Activated T-cell treated with anti-CD3 and anti-CD28 coated beads, Interleukin-2, amount 50 U/mL, for 48 hours (primary cell): ENCODE results near the gene C17orf100.
A peak's percentile ranks its signal among the peaks of the same experiment; 100 is the strongest.
"Not testable (repeated sequence)": the region's sequence is repeated elsewhere in the genome, so short reads cannot be mapped to it uniquely, and the experiment has no call there.

Experiments used
- DNase-seq, 2 experiments: peaks; one replicate each; pipeline ENCODE4 v3.0.0-alpha.2; 2020

Gene C17orf100

GRCh38 chr17:6669479-6670212, 18.1 kb downstream of the C17orf100 start:
- no peak for DNase-seq

DNA sequence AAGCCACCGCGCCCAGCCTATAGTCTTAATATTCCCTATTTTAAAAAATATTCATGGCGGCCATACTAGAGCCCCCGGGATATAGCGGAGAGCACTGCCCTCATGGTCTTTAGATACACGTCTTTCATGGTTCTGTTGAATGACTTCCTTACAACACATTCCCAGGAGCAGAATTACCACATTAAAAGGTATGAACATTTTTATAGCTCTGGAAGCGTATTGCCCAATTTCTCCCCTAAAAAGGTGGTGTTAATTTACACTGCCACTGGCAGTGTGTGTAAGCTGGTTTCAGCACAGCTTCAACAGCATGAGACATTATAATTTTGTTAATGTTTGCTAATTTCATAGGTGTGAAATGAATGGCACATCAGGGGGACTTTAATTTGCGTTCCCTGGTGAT, 19.0 kb downstream of the C17orf100 start:
- DNase-seq, result no peak

- DNase-seq, result no peak
These were observed 19.4 kb downstream of the C17orf100 start for GRCh38 chr17:6670999-6671398.

- DNase-seq, result no peak
These were observed 19.9 kb downstream of the C17orf100 start for GRCh38 chr17:6671431-6671830.

DNA sequence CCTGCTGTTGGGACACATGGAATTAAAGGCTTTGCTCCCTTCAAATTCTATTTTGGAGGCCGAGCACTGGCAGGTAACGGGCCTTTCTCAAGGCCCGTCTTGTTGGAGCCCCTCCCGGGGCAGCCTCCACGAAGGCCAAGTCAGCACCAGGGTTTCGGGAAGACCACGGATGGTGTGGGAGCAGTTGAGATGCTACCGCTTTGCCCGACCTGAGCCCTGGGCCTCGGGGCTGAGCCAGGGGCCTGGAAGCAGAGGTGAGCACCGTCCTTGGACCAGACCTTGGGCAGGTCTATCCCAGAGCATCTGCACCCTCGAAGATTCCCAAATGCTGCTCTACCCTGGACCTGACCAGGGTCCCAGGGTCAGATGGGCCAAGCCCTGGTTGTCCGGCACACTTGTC, 23.0 kb downstream of the C17orf100 start:
- DNase-seq, result no peak

DNA sequence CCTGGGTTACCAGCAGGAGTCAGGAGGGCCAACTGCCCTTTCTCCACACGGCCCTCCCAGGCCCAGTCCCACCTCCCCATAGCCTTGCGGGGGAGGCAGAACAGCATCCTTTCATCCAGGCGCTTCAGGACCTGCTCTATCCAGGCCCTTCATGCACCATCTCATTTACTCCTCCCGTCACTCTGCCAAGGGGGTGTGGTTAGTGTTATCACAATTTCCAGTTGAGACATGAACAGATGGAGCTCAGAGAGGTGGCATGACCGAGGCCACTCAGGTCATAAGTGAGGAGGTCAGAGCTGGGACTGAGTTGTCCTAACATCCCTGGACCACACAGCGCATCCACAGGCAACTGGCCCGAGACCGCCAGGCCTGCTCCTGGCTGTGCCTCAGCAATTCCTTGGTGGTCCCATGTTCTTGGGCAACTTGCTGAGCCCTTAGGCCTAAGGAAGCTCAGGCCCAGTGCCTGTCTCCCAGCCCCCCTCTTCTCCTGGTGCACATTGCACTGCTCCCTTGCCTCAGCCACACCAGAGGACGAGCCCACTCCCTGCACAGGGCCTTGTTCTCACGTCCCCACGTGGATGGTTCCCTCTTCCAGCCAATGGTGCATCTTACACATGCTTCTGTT, 23.8 kb downstream of the C17orf100 start:
- no peak for DNase-seq

GRCh38 chr17:6676802-6677157, 25.2 kb downstream of the C17orf100 start:
- DNase-seq, result no peak

- DNase-seq, result peak; percentile 27 to 32
These were observed 25.7 kb downstream of the C17orf100 start for GRCh38 chr17:6677158-6677831.

- no peak for DNase-seq
These were observed 26.4 kb downstream of the C17orf100 start for GRCh38 chr17:6677946-6678345.

DNA sequence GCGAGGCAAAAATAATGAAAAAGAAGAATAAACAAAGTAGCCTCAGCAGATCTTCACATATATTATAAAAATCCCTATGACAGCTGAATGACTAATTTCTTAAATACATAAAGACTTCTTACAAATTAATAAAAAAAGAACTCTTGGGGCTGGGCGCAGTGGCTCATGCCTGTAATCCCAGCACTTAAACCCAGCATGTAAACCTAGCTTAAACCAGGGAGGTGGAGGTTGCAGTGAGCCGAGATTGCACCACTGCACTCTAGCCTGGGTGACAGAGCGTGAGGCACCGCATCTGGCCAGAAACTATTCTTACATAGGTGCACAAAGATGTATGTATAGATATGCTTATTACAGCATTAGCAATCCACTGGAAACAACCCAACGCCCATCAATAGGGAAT, 27.7 kb downstream of the C17orf100 start:
- no peak for DNase-seq

GRCh38 chr17:6681176-6681575, 29.6 kb downstream of the C17orf100 start:
- DNase-seq, result no peak

GRCh38 chr17:6681671-6682070, 30.1 kb downstream of the C17orf100 start:
- no peak for DNase-seq

DNA sequence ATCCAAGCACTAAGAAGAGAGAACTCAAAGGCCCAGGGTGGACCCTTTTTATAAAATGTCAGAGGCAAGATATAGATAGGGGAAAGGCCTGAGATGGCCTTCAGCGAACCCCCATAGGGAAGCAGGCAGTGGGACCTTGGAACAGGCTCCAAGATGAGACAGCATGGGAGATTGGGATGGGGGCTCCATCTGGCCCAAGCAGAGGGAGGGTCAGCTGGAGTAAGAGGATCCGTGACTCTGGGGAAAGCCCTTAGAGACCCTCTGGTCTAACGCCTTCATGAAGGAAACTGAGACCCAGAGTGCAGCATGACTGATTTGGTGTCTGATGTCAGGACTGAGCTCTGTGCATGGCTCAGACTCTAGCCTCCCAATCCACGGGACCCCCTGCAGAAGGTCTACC, 30.8 kb downstream of the C17orf100 start:
- no peak for DNase-seq

GRCh38 chr17:6683081-6683684, 31.6 kb downstream of the C17orf100 start:
- no peak for DNase-seq

DNA sequence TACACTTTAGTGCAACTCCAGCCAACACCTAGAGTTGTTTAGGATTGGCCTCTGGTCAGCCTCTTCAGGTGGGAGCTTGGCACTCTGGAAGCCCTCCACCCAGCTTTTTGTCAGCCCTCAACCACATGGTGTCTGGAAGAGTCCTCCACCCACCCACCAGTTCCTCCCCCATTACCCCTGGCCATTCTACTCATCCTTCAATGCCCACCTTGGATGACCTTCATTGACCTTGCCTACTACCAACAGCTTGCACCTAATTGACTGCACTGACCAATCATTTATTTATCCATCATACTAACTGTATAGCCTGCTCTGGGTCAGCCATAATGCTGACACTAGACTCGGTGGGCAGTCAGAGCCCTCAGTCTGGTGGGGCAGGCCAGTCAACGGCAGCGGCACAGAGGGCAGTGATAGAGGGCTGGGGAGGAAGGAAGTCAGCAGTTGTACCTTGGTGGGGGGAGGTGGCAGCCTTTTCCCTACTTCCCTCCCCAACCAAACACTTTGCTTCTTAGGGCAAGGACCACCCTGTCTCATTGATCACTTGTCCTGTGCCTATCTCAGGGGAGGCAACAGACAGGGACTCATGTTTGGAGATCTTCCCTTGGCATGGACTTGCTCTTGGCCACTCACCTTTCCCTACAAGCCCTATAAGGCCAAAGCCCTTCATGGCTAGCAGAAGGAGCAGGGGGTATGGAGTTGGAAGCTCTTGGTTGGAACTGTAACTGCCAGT, 32.3 kb downstream of the C17orf100 start:
- DNase-seq, result no peak

- no peak for DNase-seq
These were observed 32.9 kb downstream of the C17orf100 start for GRCh38 chr17:6684460-6684783.

- no peak for DNase-seq
These were observed 33.6 kb downstream of the C17orf100 start for GRCh38 chr17:6684881-6685767.

DNA sequence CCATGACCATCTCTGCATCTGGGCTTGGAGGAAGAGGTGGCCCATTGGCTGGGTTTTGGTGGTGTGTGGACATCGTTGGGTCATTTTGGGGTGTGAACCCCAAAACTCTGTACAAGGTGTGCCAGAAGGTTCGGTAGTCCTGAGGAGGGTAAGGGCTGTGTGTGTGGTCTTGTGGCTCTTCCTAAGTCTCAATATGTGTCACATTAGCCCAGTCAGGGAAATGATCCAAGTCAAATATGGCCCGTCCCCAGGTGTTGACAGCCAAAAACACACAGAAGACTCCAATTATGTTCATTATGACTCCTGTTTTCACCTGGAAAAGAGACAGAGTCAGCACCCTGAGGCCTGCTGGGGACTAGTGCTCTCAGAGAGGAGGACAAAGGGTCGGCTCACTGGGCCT, 34.5 kb downstream of the C17orf100 start:
- DNase-seq, result no peak

DNA sequence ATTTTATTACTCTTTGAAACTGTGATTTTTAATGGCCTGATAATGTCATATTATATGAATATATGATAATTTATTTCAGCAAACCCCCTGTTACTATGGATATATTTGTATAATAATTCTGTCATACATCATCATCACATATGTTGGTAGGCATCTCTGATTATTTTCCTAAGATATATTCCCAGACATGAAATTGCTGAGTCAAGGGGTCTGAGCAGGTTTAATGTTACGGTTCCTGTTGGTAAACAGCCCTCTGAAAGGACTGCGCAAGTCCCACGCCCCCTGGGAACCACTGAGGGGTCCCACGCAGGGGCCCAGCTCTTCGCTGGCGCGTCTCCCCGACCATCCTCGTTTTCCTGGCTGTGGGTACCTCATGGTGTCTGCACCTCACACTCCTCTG, 37.4 kb downstream of the C17orf100 start:
- DNase-seq, result no peak

GRCh38 chr17:6690641-6691040, 39.1 kb downstream of the C17orf100 start:
- DNase-seq, result no peak

GRCh38 chr17:6691546-6691945, 40.0 kb downstream of the C17orf100 start:
- DNase-seq, result no peak

- not testable (repeated sequence) for DNase-seq
These were observed 40.4 kb downstream of the C17orf100 start for GRCh38 chr17:6691958-6692357.
